ENCODE results near the gene FMNL3. TPM values are rescaled to one million over a fixed set of nuclear protein-coding genes. Genes with fewer than 3 reads are reported as not detected.

The FMNL3 gene
- polyA plus RNA-seq, 1 of the 3 experiments (the other 2 are of a cell fraction): 10.2 TPM

DNA sequence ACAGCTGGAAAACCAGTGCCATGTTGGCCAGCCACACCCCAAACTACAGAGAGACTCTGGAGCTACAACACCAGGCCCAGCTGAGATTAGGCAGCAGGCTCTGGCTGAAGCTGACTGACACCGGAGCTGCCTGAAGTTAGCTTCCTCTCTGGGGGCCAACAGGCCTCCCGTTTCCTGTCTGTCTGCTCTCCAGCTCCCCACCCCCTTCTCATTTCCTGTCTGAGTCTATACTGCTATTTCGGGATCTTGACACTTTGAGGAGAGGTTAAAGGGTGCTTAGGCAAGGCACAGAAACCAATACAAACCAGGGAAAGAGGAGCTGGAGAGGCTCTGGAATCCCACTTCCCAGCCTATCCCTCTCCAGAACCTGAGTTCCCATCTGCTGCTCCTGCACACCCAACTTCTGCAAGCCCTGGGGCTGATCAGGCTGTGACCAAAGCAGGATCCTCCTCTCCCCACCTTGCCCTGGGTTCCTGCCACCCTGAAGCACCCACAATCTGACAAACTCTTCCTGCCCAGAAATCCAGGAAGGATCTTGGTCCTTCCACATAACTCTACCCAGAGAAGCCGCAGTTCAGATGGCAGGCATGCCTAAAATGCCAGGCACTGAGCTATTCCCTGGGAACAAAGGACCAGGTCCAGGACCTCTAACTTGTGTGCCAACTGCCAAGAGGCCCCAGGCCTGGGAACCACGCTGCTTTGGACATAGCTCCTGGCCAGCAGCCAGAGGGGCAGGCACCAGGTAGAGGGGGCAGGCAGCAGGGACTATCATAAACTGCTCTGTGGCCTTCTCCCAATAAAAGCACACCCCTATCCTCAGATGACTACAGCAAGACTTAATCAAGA, 44.0 kb downstream of the FMNL3 start:
- CTCF ChIA-PET: interaction anchor here (0.9 to 2.6 kb wide), 6 partner anchors 10 to 101 kb away, joined by 3 to 22 read pairs (median 4); partner anchors contain the start of gene TMBIM6
- Histone ChIP-seq H3K4me2 (peak overlapping the region; percentile 60), H3K4me3 (ENCODE audit: low read depth in 2 of 2, low read length in 1 of 2) (no peak overlapping the region; a peak in 1 of 4 replicates), H3K9me3 (no peaks in the 10 kb centered on the region), H3K9ac (peak overlapping the region; percentile 58; the same call in 1 of the 2 replicates), H3K36me3 (replicated peaks in 1 of 2; ENCODE audit: control insufficient read depth in 1 of 2, insufficient read depth in 2 of 2, low read length in 1 of 2) (peaks cover 8 to 14% of the 10 kb centered on the region in 2 experiments), H3K9me2 (no peaks in the 10 kb centered on the region), H3F3A (replicated peaks; ENCODE audit: insufficient read depth) (peaks cover 19% of the 10 kb centered on the region), H3K27me3 (ENCODE audit: insufficient read depth) (no peaks in the 10 kb centered on the region), H3K79me2 (ENCODE audit: insufficient read depth) (peaks cover 52% of the 10 kb centered on the region; the same call in 1 of the 2 replicates), H4K20me1 (ENCODE audit: insufficient read depth) (no peaks in the 10 kb centered on the region), H2AFZ (ENCODE audit: low read depth) (no peak overlapping the region), H3K4me1 (ENCODE audit: control insufficient read depth in 1 of 2, insufficient read depth in 2 of 2, low read depth in 1 of 2, low read length in 1 of 2) (peaks cover 20 to 29% of the 10 kb centered on the region in 2 experiments; a peak in 3 of 4 replicates), H3K27ac (ENCODE audit: low read depth in 2 of 2, low read length in 1 of 2) (peak overlapping the region; percentile 89 to 91)
- WGBS (ENCODE audit: low lambda C conversion rate): 30% methylated on average over 4 of the region's 5 CpGs
- peak; percentile 50 for DNase-seq
- POLR2A ChIA-PET: interaction anchor here (0.5 to 2.3 kb wide), 4 partner anchors 10 to 171 kb away, joined by 4 to 12 read pairs (median 5); partner anchors contain the start of gene TMBIM6
- TF ChIP-seq MEF2A (IDR thresholded peaks at IDR 0.05; ENCODE audit: borderline replicate concordance, low read depth) (peak; percentile 95), SMC3 (IDR thresholded peaks at IDR 0.05; ENCODE audit: low read depth, low read length) (no peak), MXI1 (IDR thresholded peaks at IDR 0.05; ENCODE audit: low read depth, low read length) (no peak), CHD2 (IDR thresholded peaks at IDR 0.05; ENCODE audit: low read length, partially characterized antibody) (no peak), NFIC (IDR thresholded peaks at IDR 0.05; ENCODE audit: borderline replicate concordance) (peak; percentile 38; the same call in 1 of the 2 replicates), NRF1 (IDR thresholded peaks at IDR 0.05; ENCODE audit: low read depth, low read length) (no peak), EP300 (IDR thresholded peaks at IDR 0.05; ENCODE audit: borderline replicate concordance in 1 of 2, low read depth in 1 of 2, low read length in 1 of 2) (peak in 1 of 2 experiments; percentile 61; a peak in 1 of 4 replicates), FOXJ3 (CRISPR knock-in tag; IDR thresholded peaks at IDR 0.05) (no peak), SIN3A (IDR thresholded peaks at IDR 0.05; ENCODE audit: borderline replicate concordance, low read depth, low read length) (peak; percentile 76; the same call in 1 of the 2 replicates), GATA2 (CRISPR knock-in tag; IDR thresholded peaks at IDR 0.05) (no peak), YY1 (IDR thresholded peaks at IDR 0.05; ENCODE audit: low read depth) (no peak), TCF12 (IDR thresholded peaks at IDR 0.05) (peak; percentile 72), FOXM1 (IDR thresholded peaks at IDR 0.05; ENCODE audit: low read depth) (no peak), FOSL2 (IDR thresholded peaks at IDR 0.05; ENCODE audit: borderline replicate concordance, low read depth) (no peak), TEAD4 (IDR thresholded peaks at IDR 0.05; ENCODE audit: borderline replicate concordance, insufficient read depth) (no peak), RFX5 (IDR thresholded peaks at IDR 0.05; ENCODE audit: low read length) (no peak)
- TF ChIP-seq, protein P1, sequence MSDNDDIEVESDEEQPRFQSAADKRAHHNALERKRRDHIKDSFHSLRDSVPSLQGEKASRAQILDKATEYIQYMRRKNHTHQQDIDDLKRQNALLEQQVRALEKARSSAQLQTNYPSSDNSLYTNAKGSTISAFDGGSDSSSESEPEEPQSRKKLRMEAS (IDR thresholded peaks at IDR 0.05; ENCODE audit: low read depth): 0 out of 2 replicates have a peak, but pooled peaks have one; percentile 6
- TF ChIP-seq, protein P2, sequence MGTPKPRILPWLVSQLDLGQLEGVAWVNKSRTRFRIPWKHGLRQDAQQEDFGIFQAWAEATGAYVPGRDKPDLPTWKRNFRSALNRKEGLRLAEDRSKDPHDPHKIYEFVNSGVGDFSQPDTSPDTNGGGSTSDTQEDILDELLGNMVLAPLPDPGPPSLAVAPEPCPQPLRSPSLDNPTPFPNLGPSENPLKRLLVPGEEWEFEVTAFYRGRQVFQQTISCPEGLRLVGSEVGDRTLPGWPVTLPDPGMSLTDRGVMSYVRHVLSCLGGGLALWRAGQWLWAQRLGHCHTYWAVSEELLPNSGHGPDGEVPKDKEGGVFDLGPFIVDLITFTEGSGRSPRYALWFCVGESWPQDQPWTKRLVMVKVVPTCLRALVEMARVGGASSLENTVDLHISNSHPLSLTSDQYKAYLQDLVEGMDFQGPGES (IDR thresholded peaks at IDR 0.05; ENCODE audit: low read depth, low read length): no peak
- TF ChIP-seq, protein P3, sequence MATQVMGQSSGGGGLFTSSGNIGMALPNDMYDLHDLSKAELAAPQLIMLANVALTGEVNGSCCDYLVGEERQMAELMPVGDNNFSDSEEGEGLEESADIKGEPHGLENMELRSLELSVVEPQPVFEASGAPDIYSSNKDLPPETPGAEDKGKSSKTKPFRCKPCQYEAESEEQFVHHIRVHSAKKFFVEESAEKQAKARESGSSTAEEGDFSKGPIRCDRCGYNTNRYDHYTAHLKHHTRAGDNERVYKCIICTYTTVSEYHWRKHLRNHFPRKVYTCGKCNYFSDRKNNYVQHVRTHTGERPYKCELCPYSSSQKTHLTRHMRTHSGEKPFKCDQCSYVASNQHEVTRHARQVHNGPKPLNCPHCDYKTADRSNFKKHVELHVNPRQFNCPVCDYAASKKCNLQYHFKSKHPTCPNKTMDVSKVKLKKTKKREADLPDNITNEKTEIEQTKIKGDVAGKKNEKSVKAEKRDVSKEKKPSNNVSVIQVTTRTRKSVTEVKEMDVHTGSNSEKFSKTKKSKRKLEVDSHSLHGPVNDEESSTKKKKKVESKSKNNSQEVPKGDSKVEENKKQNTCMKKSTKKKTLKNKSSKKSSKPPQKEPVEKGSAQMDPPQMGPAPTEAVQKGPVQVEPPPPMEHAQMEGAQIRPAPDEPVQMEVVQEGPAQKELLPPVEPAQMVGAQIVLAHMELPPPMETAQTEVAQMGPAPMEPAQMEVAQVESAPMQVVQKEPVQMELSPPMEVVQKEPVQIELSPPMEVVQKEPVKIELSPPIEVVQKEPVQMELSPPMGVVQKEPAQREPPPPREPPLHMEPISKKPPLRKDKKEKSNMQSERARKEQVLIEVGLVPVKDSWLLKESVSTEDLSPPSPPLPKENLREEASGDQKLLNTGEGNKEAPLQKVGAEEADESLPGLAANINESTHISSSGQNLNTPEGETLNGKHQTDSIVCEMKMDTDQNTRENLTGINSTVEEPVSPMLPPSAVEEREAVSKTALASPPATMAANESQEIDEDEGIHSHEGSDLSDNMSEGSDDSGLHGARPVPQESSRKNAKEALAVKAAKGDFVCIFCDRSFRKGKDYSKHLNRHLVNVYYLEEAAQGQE (IDR thresholded peaks at IDR 0.05; ENCODE audit: low read depth, low read length): no peak; the same call in 1 of the 2 replicates
- TF ChIP-seq, protein P4, sequence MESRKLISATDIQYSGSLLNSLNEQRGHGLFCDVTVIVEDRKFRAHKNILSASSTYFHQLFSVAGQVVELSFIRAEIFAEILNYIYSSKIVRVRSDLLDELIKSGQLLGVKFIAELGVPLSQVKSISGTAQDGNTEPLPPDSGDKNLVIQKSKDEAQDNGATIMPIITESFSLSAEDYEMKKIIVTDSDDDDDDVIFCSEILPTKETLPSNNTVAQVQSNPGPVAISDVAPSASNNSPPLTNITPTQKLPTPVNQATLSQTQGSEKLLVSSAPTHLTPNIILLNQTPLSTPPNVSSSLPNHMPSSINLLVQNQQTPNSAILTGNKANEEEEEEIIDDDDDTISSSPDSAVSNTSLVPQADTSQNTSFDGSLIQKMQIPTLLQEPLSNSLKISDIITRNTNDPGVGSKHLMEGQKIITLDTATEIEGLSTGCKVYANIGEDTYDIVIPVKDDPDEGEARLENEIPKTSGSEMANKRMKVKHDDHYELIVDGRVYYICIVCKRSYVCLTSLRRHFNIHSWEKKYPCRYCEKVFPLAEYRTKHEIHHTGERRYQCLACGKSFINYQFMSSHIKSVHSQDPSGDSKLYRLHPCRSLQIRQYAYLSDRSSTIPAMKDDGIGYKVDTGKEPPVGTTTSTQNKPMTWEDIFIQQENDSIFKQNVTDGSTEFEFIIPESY (IDR thresholded peaks at IDR 0.05; ENCODE audit: borderline replicate concordance, low read depth): no peak
- TF ChIP-seq, protein P5, sequence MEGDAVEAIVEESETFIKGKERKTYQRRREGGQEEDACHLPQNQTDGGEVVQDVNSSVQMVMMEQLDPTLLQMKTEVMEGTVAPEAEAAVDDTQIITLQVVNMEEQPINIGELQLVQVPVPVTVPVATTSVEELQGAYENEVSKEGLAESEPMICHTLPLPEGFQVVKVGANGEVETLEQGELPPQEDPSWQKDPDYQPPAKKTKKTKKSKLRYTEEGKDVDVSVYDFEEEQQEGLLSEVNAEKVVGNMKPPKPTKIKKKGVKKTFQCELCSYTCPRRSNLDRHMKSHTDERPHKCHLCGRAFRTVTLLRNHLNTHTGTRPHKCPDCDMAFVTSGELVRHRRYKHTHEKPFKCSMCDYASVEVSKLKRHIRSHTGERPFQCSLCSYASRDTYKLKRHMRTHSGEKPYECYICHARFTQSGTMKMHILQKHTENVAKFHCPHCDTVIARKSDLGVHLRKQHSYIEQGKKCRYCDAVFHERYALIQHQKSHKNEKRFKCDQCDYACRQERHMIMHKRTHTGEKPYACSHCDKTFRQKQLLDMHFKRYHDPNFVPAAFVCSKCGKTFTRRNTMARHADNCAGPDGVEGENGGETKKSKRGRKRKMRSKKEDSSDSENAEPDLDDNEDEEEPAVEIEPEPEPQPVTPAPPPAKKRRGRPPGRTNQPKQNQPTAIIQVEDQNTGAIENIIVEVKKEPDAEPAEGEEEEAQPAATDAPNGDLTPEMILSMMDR (IDR thresholded peaks at IDR 0.05): no peak
- TF ChIP-seq, protein P6, sequence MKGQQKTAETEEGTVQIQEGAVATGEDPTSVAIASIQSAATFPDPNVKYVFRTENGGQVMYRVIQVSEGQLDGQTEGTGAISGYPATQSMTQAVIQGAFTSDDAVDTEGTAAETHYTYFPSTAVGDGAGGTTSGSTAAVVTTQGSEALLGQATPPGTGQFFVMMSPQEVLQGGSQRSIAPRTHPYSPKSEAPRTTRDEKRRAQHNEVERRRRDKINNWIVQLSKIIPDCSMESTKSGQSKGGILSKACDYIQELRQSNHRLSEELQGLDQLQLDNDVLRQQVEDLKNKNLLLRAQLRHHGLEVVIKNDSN (IDR thresholded peaks at IDR 0.05; ENCODE audit: borderline replicate concordance, low read depth): no peak
